OCI-LY1 (cell line): ENCODE measurements around the gene VPS11.

Experiments
- CTCF ChIP-seq: fragments of 200-600 bp; sonication (generic), shearing (Covaris generic); IDR thresholded peaks from 2 replicates; pipeline ENCODE4 v1.5.1; 2017; ENCODE audit warnings: mild to moderate bottlenecking, antibody characterized with exemption, low read length, moderate library complexity, mixed read lengths
- EZH2 ChIP-seq: fragments of 200-600 bp; sonication (generic), shearing (Covaris generic); IDR thresholded peaks from 2 replicates; pipeline ENCODE4 v1.8.0; 2017; ENCODE audit warnings: borderline replicate concordance, mixed run types, mild to moderate bottlenecking, antibody characterized with exemption, low read length, moderate library complexity, mixed read lengths

- TF ChIP-seq CTCF (peak; percentile 52), EZH2 (no peak)
Observed at GRCh38 chr11:119100246-119100970, 32.8 kb downstream of the VPS11 start.
